IMR-90 (cell line): ENCODE data around the gene DOLPP1. TPM values are rescaled to one million over a fixed set of nuclear protein-coding genes. Genes with fewer than 3 reads are reported as not detected.

Experiments used
- ATAC-seq: fragments of 200-7000 bp; cut with Tn5 transposase; 2 replicates; pipeline ENCODE4 v1.9.1; 2020; ENCODE audit warnings: low read depth, mild to moderate bottlenecking, moderate library complexity
- BruUV-seq: library from RNA; stranded (reverse); fragments of 400-500 nt; replicated peaks from 2 replicates; lab custom pipeline; 2021; lab: Mats Ljungman, UMichigan
- CTCF ChIA-PET: fragments of 300-600 bp; formaldehyde crosslinking; extraction: SDS; loops from one replicate; lab custom pipeline; 2021; ENCODE audit warnings: antibody characterized with exemption; lab: Yijun Ruan, JAX
- POLR2A ChIA-PET: fragments of 300-600 bp; sonication (Branson Sonifier 250); formaldehyde crosslinking; loops from one replicate; lab custom pipeline; 2022; ENCODE audit warnings: antibody characterized with exemption; ENCODE audit not compliant: unreplicated experiment; lab: Charles Lee
- DNase-seq: peaks from one replicate; pipeline ENCODE4 v3.0.0; 2013
- H2AFZ ChIP-seq: replicated peaks from 2 replicates; pipeline ENCODE3; 2013; ENCODE audit warnings: low read length, mild to moderate bottlenecking; ENCODE audit not compliant: poor library complexity
- H2AK5ac ChIP-seq: 2 replicates; pipeline ENCODE4 v1.6.1; 2013; ENCODE audit warnings: low read depth, low read length, inconsistent platforms
- H2AK9ac ChIP-seq: replicated peaks from 2 replicates; pipeline ENCODE3; 2013; ENCODE audit warnings: mild to moderate bottlenecking, low read depth, low read length, moderate library complexity; ENCODE audit not compliant: poor library complexity
- H2BK120ac ChIP-seq: 2 replicates; pipeline ENCODE4 v1.6.1; 2013; ENCODE audit warnings: low read depth, low read length, inconsistent platforms
- H2BK15ac ChIP-seq: 3 replicates; pipeline ENCODE4 v1.6.1; 2013; ENCODE audit warnings: low read depth, low read length, inconsistent platforms
- H2BK20ac ChIP-seq: 2 replicates; pipeline ENCODE4 v1.6.1; 2013; ENCODE audit warnings: low read depth, mild to moderate bottlenecking, inconsistent platforms, low read length, moderate library complexity
- H2BK5ac ChIP-seq: 2 replicates; pipeline ENCODE4 v1.6.1; 2013; ENCODE audit warnings: mild to moderate bottlenecking, low read depth, low read length, inconsistent platforms; ENCODE audit not compliant: poor library complexity, severe bottlenecking
- H3K14ac ChIP-seq: replicated peaks from 2 replicates; pipeline ENCODE4 v1.6.1; 2013; ENCODE audit warnings: low read depth, low read length, inconsistent platforms
- H3K18ac ChIP-seq: 2 replicates; pipeline ENCODE4 v1.6.1; 2013; ENCODE audit warnings: low read depth, low read length, control low read depth
- H3K23ac ChIP-seq: 2 replicates; pipeline ENCODE4 v1.6.1; 2013; ENCODE audit warnings: low read depth, low read length, inconsistent platforms
- H3K27ac ChIP-seq: 2 replicates; pipeline ENCODE4 v1.5.1; 2013; ENCODE audit warnings: mild to moderate bottlenecking, control low read depth, low read length; ENCODE audit not compliant: insufficient read depth
- H3K27me3 ChIP-seq: 2 replicates; pipeline ENCODE4 v1.6.1; 2013; ENCODE audit warnings: low read length; ENCODE audit not compliant: control insufficient read depth, insufficient read depth
- H3K36me3 ChIP-seq: 2 replicates; pipeline ENCODE4 v1.6.1; 2013; ENCODE audit warnings: low read length, mixed read lengths; ENCODE audit not compliant: control insufficient read depth, insufficient read depth
- H3K4ac ChIP-seq: 2 replicates; pipeline ENCODE4 v1.6.1; 2013; ENCODE audit warnings: low read depth, low read length, inconsistent platforms
- H3K4me1 ChIP-seq: 2 replicates; pipeline ENCODE4 v1.6.1; 2013; ENCODE audit warnings: low read length, mixed read lengths; ENCODE audit not compliant: control insufficient read depth, insufficient read depth
- H3K4me2 ChIP-seq: 2 replicates; pipeline ENCODE4 v1.6.1; 2013; ENCODE audit warnings: low read depth, mild to moderate bottlenecking, control low read depth, low read length, moderate library complexity
- H3K4me3 ChIP-seq: 2 replicates; pipeline ENCODE4 v1.5.1; 2013; ENCODE audit warnings: low read depth, mild to moderate bottlenecking, control low read depth, low read length, moderate library complexity; ENCODE audit not compliant: insufficient read depth
- H3K56ac ChIP-seq: 2 replicates; pipeline ENCODE4 v1.6.1; 2013; ENCODE audit warnings: low read length, inconsistent platforms; ENCODE audit not compliant: insufficient read depth; ENCODE audit errors: extremely low read depth
- H3K79me1 ChIP-seq, 2 experiments: 2 replicates each; pipeline ENCODE4 v1.6.1; 2013; ENCODE audit warnings: low read length in 2 of 2, inconsistent platforms in 1 of 2, low read depth in 1 of 2
- H3K9ac ChIP-seq: 2 replicates; pipeline ENCODE4 v1.6.1; 2013; ENCODE audit warnings: low read depth, low read length, control low read depth
- H3K9me1 ChIP-seq: 2 replicates; pipeline ENCODE4 v1.6.1; 2013; ENCODE audit warnings: low read length, inconsistent platforms; ENCODE audit not compliant: insufficient read depth
- H3K9me3 ChIP-seq: 2 replicates; pipeline ENCODE4 v1.6.1; 2013; ENCODE audit warnings: low read length; ENCODE audit not compliant: control insufficient read depth, insufficient read depth
- H4K20me1 ChIP-seq: 2 replicates; pipeline ENCODE4 v1.6.1; 2013; ENCODE audit warnings: low read length, inconsistent platforms; ENCODE audit not compliant: insufficient read depth
- H4K5ac ChIP-seq: 2 replicates; pipeline ENCODE4 v1.6.1; 2013; ENCODE audit warnings: mild to moderate bottlenecking, low read depth, low read length, control low read depth
- H4K8ac ChIP-seq, 2 experiments: 2 replicates each; pipeline ENCODE4 v1.6.1; 2013; ENCODE audit warnings: low read depth in 2 of 2, low read length in 2 of 2, control low read depth in 1 of 2, inconsistent platforms in 1 of 2
- H4K91ac ChIP-seq: 2 replicates; pipeline ENCODE4 v1.6.1; 2013; ENCODE audit warnings: low read depth, low read length, inconsistent platforms; ENCODE audit not compliant: insufficient read depth
- MAFK ChIP-seq: IDR thresholded peaks from 2 replicates; pipeline ENCODE4 v1.6.1; 2012; ENCODE audit warnings: low read depth, low read length, improper control_type of control experiment
- MXI1 ChIP-seq: IDR thresholded peaks from 2 replicates; pipeline ENCODE4 v1.6.1; 2012; ENCODE audit warnings: low read depth, mild to moderate bottlenecking, low read length, moderate library complexity, borderline replicate concordance
- RAD21 ChIP-seq: IDR thresholded peaks from 2 replicates; pipeline ENCODE4 v1.6.1; 2012; ENCODE audit warnings: low read length, improper control_type of control experiment
- SMC3 ChIP-seq: fragments of 150-350 bp; IDR thresholded peaks from 2 replicates; pipeline ENCODE4 v1.6.1; 2016; ENCODE audit warnings: low read depth, mild to moderate bottlenecking, antibody characterized with exemption, low read length, moderate library complexity
- WGBS, 2 experiments: methylation state at CpG; one replicate each; pipeline versions ENCODE4 v1.1.5 to v1.1.7; 2013; ENCODE audit warnings: missing lambda C conversion rate in 2 of 2; ENCODE audit not compliant: insufficient read length in 1 of 2; ENCODE audit errors: extremely low coverage in 2 of 2; 5-methylcytosine and 5-hydroxymethylcytosine counted together
- dilution Hi-C: fragments of 300-500 bp; cut with HindIII; formaldehyde crosslinking; loops from one replicate; pipeline ENCODE4 v1.14.3; 2018; ENCODE audit warnings: low sequenced_read_pairs; ENCODE audit not compliant: unreplicated experiment
- in situ Hi-C: fragments of 300-500 bp; cut with MboI; formaldehyde crosslinking; loops from 3 replicates; pipeline ENCODE4 v1.14.3; 2019; ENCODE audit warnings: low sequenced_read_pairs, inconsistent platforms, mixed read lengths
- intact Hi-C: fragments of 100-400 bp; cut with micrococcal nuclease; formaldehyde crosslinking; loops from 2 replicates; pipeline ENCODE4 v1.10.0; 2022
- polyA plus RNA-seq, 3 experiments: library from polyadenylated mRNA; depleted of rRNA; stranded (reverse); fragments of >200 nt; gene quantifications; 2 replicates each; pipeline ENCODE4 v1.2.3, GENCODE V29; 2012; ENCODE audit warnings: low replicate concordance in 1 of 3
- total RNA-seq: library from RNA; depleted of rRNA; stranded (reverse); fragments of >200 nt; gene quantifications from 2 replicates; pipeline ENCODE4 v1.2.3, GENCODE V29; 2012

DOLPP1 gene
- total and polyA plus RNA-seq, 2 of the 4 experiments (the other 2 are of a cell fraction) = 7.0 to 16.5 TPM

DNA sequence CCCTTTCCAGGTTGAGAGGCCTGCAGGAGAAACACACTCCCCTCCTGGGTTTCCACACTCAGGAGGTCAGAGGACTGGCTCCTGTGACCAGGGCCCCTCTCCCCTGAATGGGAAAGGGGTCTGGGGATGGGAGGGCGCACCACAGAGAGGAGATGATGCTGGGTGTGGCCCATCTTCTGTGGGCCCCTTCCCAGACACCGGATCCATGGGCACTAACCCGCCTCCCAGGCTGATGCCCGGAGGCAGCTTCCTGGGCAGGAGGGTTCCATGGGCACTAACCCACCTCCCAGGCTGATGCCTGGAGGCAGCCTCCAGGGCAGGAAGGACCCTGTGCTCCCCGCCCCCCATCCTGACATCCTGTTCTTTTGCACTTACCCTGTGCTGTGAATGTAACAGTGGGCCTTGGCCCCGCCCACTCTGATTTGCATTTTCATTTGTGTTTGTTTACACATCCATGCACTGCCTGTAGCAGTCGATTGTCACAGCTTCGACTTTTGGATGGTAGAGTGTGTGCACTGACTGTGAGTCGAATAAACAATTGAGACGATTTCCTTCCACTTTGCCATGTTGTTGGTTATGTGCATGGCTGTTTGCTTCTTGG lies 9.3 kb upstream of the DOLPP1 start:
- TF ChIP-seq MXI1 (no peak), SMC3 (no peak), MAFK (no peak), RAD21 (no peak)
- ATAC-seq (no peak; the same call in 1 of the 2 replicates), DNase-seq (no peak)
- no peak overlapping the region for H3K4me3 ChIP-seq
- H3K56ac ChIP-seq = no peak overlapping the region
- no peak overlapping the region for H2AFZ ChIP-seq
- H3K18ac ChIP-seq = no peak overlapping the region
- no TSS peak for BruUV-seq
- intact Hi-C loops (no loop called here), dilution Hi-C loops (no loop called here), in situ Hi-C loops (no loop called here)
- no peaks in the 10 kb centered on the region for H4K20me1 ChIP-seq
- H3K79me1 ChIP-seq = no peaks in the 10 kb centered on the region
- no peak overlapping the region for H3K9ac ChIP-seq
- no peak overlapping the region for H2BK5ac ChIP-seq
- no peak overlapping the region for H2BK20ac ChIP-seq
- no peak overlapping the region for H2BK15ac ChIP-seq
- no peak overlapping the region for H2AK5ac ChIP-seq
- CTCF ChIA-PET = no interaction called here
- POLR2A ChIA-PET = no interaction called here
- no peak overlapping the region for H4K5ac ChIP-seq
- H3K27ac ChIP-seq = no peak overlapping the region
- no peak overlapping the region for H3K23ac ChIP-seq
- H3K14ac ChIP-seq = no peak overlapping the region
- peak overlapping the region; percentile 28 for H2AK9ac ChIP-seq
- no peaks in the 10 kb centered on the region for H3K4me1 ChIP-seq
- H3K4ac ChIP-seq = no peak overlapping the region
- 37% methylated on average over 3 of the region's 10 CpGs; no CpG with 5 or more reads in 1 of the 2 experiments for WGBS, 2 experiments
- no peak overlapping the region for H2BK120ac ChIP-seq
- no peaks in the 10 kb centered on the region for H3K27me3 ChIP-seq
- 0 out of 2 replicates have a peak, but pooled peaks cover 6% of the 10 kb centered on the region for H3K9me1 ChIP-seq
- H4K8ac ChIP-seq = no peak overlapping the region
- no peak overlapping the region for H3K4me2 ChIP-seq
- H3K9me3 ChIP-seq = no peaks in the 10 kb centered on the region
- H4K91ac ChIP-seq = no peak overlapping the region
- H3K36me3 ChIP-seq = peaks cover 14% of the 10 kb centered on the region; the same call in 1 of the 2 replicates
